OCI-LY7 (cell line): Measurements from ENCODE around the gene FBXL17. TPM values are rescaled to one million over a fixed set of nuclear protein-coding genes. Genes with fewer than 3 reads are reported as not detected.

Experiments
- BruUV-seq: library from RNA; stranded (reverse); fragments of 400-500 nt; replicated peaks from 2 replicates; lab custom pipeline; 2021; lab: Mats Ljungman, UMichigan
- CTCF ChIA-PET: fragments of 300-600 bp; sonication (Branson Sonifier 250); formaldehyde crosslinking; loops from one replicate; lab custom pipeline; 2022; ENCODE audit warnings: antibody characterized with exemption; ENCODE audit not compliant: unreplicated experiment; lab: Charles Lee
- POLR2A ChIA-PET: fragments of 300-600 bp; sonication (Branson Sonifier 250); formaldehyde crosslinking; loops from one replicate; lab custom pipeline; 2022; ENCODE audit warnings: antibody characterized with exemption; lab: Charles Lee
- DNase-seq: peaks from one replicate; pipeline ENCODE4 v3.0.0-alpha.2; 2015; ENCODE audit warnings: low spot score
- H2AFZ ChIP-seq: fragments of 200-600 bp; sonication (generic), shearing (Covaris generic); 2 replicates; pipeline ENCODE4 v1.6.1; 2014; ENCODE audit warnings: mild to moderate bottlenecking, antibody characterized with exemption, low read length, moderate library complexity
- H3K27ac ChIP-seq: fragments of 200-600 bp; sonication (generic); 2 replicates; pipeline ENCODE4 v1.5.1; 2014; ENCODE audit warnings: mixed run types, low read depth, mild to moderate bottlenecking, moderate library complexity, low read length, inconsistent platforms; ENCODE audit not compliant: poor library complexity, severe bottlenecking
- H3K36me3 ChIP-seq: fragments of 200-600 bp; sonication (generic); 2 replicates; pipeline ENCODE4 v1.6.1; 2014; ENCODE audit warnings: mild to moderate bottlenecking, antibody characterized with exemption, low read length, moderate library complexity, mixed read lengths; ENCODE audit not compliant: insufficient read depth
- H3K4me1 ChIP-seq: fragments of 200-600 bp; sonication (generic); 2 replicates; pipeline ENCODE4 v1.5.1; 2014; ENCODE audit warnings: mild to moderate bottlenecking, low read length; ENCODE audit not compliant: insufficient read depth, poor library complexity, severe bottlenecking
- H3K4me2 ChIP-seq: fragments of 200-600 bp; sonication (generic); 2 replicates; pipeline ENCODE4 v1.6.1; 2014; ENCODE audit warnings: mild to moderate bottlenecking, low read length
- H3K4me3 ChIP-seq: fragments of 200-600 bp; sonication (generic); 2 replicates; pipeline ENCODE4 v1.5.1; 2014; ENCODE audit warnings: mild to moderate bottlenecking, low read depth, low read length; ENCODE audit not compliant: poor library complexity, severe bottlenecking
- H3K79me2 ChIP-seq: fragments of 200-600 bp; sonication (generic); 2 replicates; pipeline ENCODE4 v1.6.1; 2016; ENCODE audit warnings: low read depth, mild to moderate bottlenecking, low read length, moderate library complexity, mixed read lengths; ENCODE audit not compliant: insufficient read depth
- H3K9me2 ChIP-seq: fragments of 200-600 bp; sonication (generic); 2 replicates; pipeline ENCODE4 v1.6.1; 2016; ENCODE audit warnings: mild to moderate bottlenecking, low read length, mixed read lengths; ENCODE audit not compliant: insufficient read depth
- H3K9me3 ChIP-seq: fragments of 200-600 bp; sonication (generic); 2 replicates; pipeline ENCODE4 v1.6.1; 2014; ENCODE audit warnings: mild to moderate bottlenecking, mixed run types, low read length, mixed read lengths
- H4K20me1 ChIP-seq: fragments of 200-600 bp; sonication (generic); 2 replicates; pipeline ENCODE4 v1.6.1; 2014; ENCODE audit warnings: mild to moderate bottlenecking, antibody characterized with exemption, low read length, moderate library complexity, mixed read lengths; ENCODE audit not compliant: insufficient read depth
- CTCF ChIP-seq: fragments of 200-600 bp; sonication (generic); conservative IDR thresholded peaks from 2 replicates; pipeline ENCODE4 v1.5.1; 2014; ENCODE audit warnings: mild to moderate bottlenecking, antibody characterized with exemption, low read length, moderate library complexity, mixed read lengths
- EZH2phosphoT487 ChIP-seq: fragments of 200-600 bp; sonication (generic); IDR thresholded peaks from 2 replicates; pipeline ENCODE4 v1.6.1; 2018; ENCODE audit warnings: low read depth, borderline replicate concordance, mild to moderate bottlenecking, mixed run types, antibody characterized with exemption, low read length, moderate library complexity, mixed read lengths
- intact Hi-C: fragments of 100-400 bp; cut with micrococcal nuclease; formaldehyde crosslinking; loops from one replicate; pipeline ENCODE4 v1.10.0; 2022; ENCODE audit not compliant: unreplicated experiment
- total RNA-seq, 2 experiments: library from RNA; depleted of rRNA in 1 of 2; stranded (reverse); fragments of >200 nt in 1 of 2; shearing (Covaris generic) in 1 of 2; gene quantifications; 2 replicates each; pipeline ENCODE4 v1.2.3, GENCODE V29; 2014 to 2022

The FBXL17 gene
- total RNA-seq, 2 experiments from 2014 or later = 10.2 to 21.6 TPM

- intact Hi-C loops = no loop called here
- H3K27ac ChIP-seq = no peak overlapping the region
- H2AFZ ChIP-seq = no peak overlapping the region
- no peak for TF ChIP-seq CTCF
- TF ChIP-seq EZH2phosphoT487 = no peak
- no peak overlapping the region for H3K4me2 ChIP-seq
- no peak for DNase-seq
- H4K20me1 ChIP-seq = no peaks in the 10 kb centered on the region
- H3K79me2 ChIP-seq = no peaks in the 10 kb centered on the region
- H3K4me1 ChIP-seq = no peaks in the 10 kb centered on the region
- CTCF ChIA-PET = no interaction called here
- no peaks in the 10 kb centered on the region for H3K9me2 ChIP-seq
- POLR2A ChIA-PET = no interaction called here
- H3K4me3 ChIP-seq = no peak overlapping the region
- no peaks in the 10 kb centered on the region for H3K9me3 ChIP-seq
- no TSS peak for BruUV-seq
- H3K36me3 ChIP-seq = no peaks in the 10 kb centered on the region
These were observed 60.6 kb downstream of the FBXL17 start for GRCh38 chr5:108321341-108321740.

- Histone ChIP-seq H3K4me3 (no peak overlapping the region), H3K9me3 (no peaks in the 10 kb centered on the region), H2AFZ (no peak overlapping the region), H3K79me2 (no peaks in the 10 kb centered on the region), H3K36me3 (no peaks in the 10 kb centered on the region), H3K4me1 (no peaks in the 10 kb centered on the region), H3K27ac (no peak overlapping the region), H3K9me2 (no peaks in the 10 kb centered on the region), H4K20me1 (no peaks in the 10 kb centered on the region), H3K4me2 (no peak overlapping the region)
- ChIA-PET CTCF (no interaction called here), POLR2A (no interaction called here)
- BruUV-seq = no TSS peak
- no peak for DNase-seq
- intact Hi-C loops = no loop called here
- TF ChIP-seq EZH2phosphoT487 (no peak), CTCF (no peak)
These were observed 61.7 kb downstream of the FBXL17 start for GRCh38 chr5:108320231-108320630.

GRCh38 chr5:108315829-108316228 lies 66.1 kb downstream of the FBXL17 start:
- H3K79me2 ChIP-seq = no peaks in the 10 kb centered on the region
- no peak overlapping the region for H3K4me2 ChIP-seq
- H4K20me1 ChIP-seq = no peaks in the 10 kb centered on the region
- H3K9me3 ChIP-seq = no peaks in the 10 kb centered on the region
- no peak overlapping the region for H2AFZ ChIP-seq
- no peaks in the 10 kb centered on the region for H3K36me3 ChIP-seq
- no peaks in the 10 kb centered on the region for H3K9me2 ChIP-seq
- TF ChIP-seq EZH2phosphoT487 (no peak), CTCF (no peak)
- H3K4me1 ChIP-seq = no peaks in the 10 kb centered on the region
- ChIA-PET CTCF (no interaction called here), POLR2A (no interaction called here)
- H3K27ac ChIP-seq = no peak overlapping the region
- intact Hi-C loops = no loop called here
- DNase-seq = no peak
- no TSS peak for BruUV-seq
- no peak overlapping the region for H3K4me3 ChIP-seq
